Brain microvascular endothelial cell (primary cell): ENCODE results near the gene NLRP6.

Experiments
- DNase-seq: peaks from one replicate; pipeline ENCODE4 v3.0.0-alpha.2; 2020
- H3K27ac ChIP-seq: fragments of 250-450 bp; sonication (Bioruptor Pico); 2 replicates; pipeline ENCODE4 v1.5.1; 2020; ENCODE audit warnings: mild to moderate bottlenecking, moderate library complexity
- H3K27me3 ChIP-seq: fragments of 250-450 bp; sonication (Bioruptor Pico); replicated peaks from 2 replicates; pipeline ENCODE4 v1.5.1; 2020; ENCODE audit warnings: mild to moderate bottlenecking
- H3K36me3 ChIP-seq: fragments of 250-450 bp; sonication (Bioruptor Pico); replicated peaks from 2 replicates; pipeline ENCODE4 v1.5.1; 2020; ENCODE audit warnings: mild to moderate bottlenecking
- H3K4me3 ChIP-seq: 2 replicates; pipeline ENCODE4 v1.5.1; 2011; ENCODE audit warnings: low read depth, mild to moderate bottlenecking, control low read depth, low read length, moderate library complexity
- in situ Hi-C: cut with HindIII; loops from 2 replicates; pipeline ENCODE4 v1.10.0; 2017; ENCODE audit warnings: low sequenced_read_pairs, low pct_ligation_motif_present
- TF ChIP-seq, protein P1 (sequence below): IDR thresholded peaks from 2 replicates; pipeline ENCODE4 v1.5.1; 2011; ENCODE audit warnings: low read depth, mild to moderate bottlenecking, moderate library complexity, low read length, control low read depth, inconsistent platforms; ENCODE audit errors: missing control alignments

NLRP6 gene

DNA sequence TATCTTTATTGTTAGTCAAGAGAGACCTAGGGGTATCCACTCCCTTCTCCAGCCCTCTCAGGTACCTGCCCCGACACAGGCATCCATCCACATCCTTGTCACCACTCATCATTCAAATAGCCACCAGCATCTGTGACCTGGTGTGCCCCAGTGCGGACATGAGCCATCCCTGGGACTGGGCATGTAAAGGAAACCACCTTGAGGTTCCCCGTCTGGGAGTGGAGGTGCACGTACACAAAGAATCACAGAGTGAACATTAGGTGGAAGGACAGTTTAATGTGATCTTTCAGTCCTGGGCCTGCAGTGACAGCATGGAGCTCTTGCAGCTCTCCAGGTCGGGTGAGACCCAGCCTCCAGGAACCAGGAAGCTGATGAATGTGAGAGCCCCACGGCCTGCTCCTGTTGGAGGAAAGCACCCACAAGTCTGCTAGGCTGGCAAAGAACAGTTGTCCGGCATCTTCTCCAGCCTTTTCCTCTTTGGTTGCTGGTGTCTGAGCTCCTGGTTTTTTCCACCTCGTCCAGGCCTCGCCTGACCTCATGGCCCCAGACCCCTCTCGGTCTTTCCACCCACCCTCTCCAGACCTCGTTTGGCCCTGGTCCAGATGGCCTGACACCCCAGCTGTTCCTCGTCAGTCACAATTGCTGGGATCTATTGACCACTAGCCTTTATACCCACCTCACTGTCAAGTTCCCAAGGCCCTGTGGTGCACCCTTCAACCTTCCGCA lies 24.9 kb upstream of the NLRP6 start:
- TF ChIP-seq, protein P1, sequence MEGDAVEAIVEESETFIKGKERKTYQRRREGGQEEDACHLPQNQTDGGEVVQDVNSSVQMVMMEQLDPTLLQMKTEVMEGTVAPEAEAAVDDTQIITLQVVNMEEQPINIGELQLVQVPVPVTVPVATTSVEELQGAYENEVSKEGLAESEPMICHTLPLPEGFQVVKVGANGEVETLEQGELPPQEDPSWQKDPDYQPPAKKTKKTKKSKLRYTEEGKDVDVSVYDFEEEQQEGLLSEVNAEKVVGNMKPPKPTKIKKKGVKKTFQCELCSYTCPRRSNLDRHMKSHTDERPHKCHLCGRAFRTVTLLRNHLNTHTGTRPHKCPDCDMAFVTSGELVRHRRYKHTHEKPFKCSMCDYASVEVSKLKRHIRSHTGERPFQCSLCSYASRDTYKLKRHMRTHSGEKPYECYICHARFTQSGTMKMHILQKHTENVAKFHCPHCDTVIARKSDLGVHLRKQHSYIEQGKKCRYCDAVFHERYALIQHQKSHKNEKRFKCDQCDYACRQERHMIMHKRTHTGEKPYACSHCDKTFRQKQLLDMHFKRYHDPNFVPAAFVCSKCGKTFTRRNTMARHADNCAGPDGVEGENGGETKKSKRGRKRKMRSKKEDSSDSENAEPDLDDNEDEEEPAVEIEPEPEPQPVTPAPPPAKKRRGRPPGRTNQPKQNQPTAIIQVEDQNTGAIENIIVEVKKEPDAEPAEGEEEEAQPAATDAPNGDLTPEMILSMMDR, result no peak
- in situ Hi-C loops, result no loop called here
- H3K36me3 ChIP-seq, result peaks cover 50% of the 10 kb centered on the region
- no peak overlapping the region for H3K4me3 ChIP-seq
- no peak for DNase-seq
- H3K27ac ChIP-seq, result no peak overlapping the region
- H3K27me3 ChIP-seq, result no peaks in the 10 kb centered on the region

DNA sequence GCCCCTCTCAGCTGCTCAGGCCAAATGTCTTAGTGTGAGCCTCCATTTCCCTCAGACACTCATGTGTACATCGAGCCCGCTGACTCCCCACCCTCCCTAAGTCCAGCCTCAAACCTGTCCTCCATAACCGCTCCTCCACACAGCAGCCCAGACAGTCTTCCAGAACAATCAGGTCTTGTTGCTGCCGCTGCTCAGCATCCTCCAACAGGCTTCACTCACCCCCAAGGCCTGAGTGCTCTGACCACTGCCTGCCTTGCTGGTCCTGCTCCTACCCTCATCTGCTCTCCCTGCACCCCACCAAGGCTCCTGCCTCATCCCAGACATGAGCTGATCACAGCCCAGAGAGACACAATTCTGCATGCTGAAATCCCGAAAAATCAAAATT lies 24.3 kb upstream of the NLRP6 start:
- Histone ChIP-seq H3K36me3 (peaks cover 47% of the 10 kb centered on the region), H3K27ac (no peak overlapping the region), H3K4me3 (no peak overlapping the region), H3K27me3 (no peaks in the 10 kb centered on the region)
- in situ Hi-C loops, result no loop called here
- TF ChIP-seq, protein P1, result no peak
- DNase-seq, result no peak

DNA sequence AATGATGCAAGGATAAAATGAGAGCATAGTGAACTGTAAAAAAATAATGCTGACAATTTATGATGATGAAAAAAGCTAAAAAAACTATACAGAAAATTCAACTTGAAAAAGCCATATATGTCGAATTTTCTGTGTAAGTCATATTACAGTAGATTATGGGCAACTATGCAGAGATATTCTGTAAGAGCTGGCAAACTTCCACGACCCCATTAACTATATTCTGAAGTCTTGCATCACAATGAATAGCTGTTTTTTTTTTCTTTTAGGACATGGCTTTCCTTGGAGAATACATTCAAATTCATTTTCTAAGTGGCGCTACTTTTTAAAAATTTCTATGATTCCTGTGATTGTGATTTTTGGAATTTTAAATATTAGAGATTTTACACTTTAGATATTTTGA lies 23.0 kb upstream of the NLRP6 start:
- in situ Hi-C loops, result no loop called here
- Histone ChIP-seq H3K4me3 (no peak overlapping the region), H3K27ac (no peak overlapping the region), H3K27me3 (no peaks in the 10 kb centered on the region), H3K36me3 (peaks cover 36% of the 10 kb centered on the region)
- DNase-seq, result no peak
- TF ChIP-seq, protein P1, result no peak

DNA sequence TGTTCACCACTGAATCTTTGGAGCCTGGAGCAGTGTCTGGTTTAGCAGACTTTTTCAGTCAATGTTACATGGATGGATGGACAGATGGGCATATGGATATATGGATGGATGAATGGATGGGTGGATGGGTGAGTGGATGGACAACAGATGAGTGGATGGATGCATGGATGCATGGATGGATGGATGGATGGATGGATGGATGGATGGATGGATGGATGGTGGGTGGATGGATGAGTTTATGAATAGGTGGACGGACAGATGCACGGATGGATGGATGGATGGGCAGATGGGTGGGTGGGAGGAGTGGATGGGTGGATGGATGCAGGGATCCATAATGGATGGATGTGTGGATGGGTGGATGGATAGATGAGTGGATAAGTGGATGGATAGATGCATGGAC lies 22.4 kb upstream of the NLRP6 start:
- TF ChIP-seq, protein P1, result no peak
- Histone ChIP-seq H3K4me3 (no peak overlapping the region), H3K27ac (no peak overlapping the region), H3K27me3 (no peaks in the 10 kb centered on the region), H3K36me3 (peaks cover 30% of the 10 kb centered on the region)
- in situ Hi-C loops, result no loop called here
- no peak for DNase-seq

DNA sequence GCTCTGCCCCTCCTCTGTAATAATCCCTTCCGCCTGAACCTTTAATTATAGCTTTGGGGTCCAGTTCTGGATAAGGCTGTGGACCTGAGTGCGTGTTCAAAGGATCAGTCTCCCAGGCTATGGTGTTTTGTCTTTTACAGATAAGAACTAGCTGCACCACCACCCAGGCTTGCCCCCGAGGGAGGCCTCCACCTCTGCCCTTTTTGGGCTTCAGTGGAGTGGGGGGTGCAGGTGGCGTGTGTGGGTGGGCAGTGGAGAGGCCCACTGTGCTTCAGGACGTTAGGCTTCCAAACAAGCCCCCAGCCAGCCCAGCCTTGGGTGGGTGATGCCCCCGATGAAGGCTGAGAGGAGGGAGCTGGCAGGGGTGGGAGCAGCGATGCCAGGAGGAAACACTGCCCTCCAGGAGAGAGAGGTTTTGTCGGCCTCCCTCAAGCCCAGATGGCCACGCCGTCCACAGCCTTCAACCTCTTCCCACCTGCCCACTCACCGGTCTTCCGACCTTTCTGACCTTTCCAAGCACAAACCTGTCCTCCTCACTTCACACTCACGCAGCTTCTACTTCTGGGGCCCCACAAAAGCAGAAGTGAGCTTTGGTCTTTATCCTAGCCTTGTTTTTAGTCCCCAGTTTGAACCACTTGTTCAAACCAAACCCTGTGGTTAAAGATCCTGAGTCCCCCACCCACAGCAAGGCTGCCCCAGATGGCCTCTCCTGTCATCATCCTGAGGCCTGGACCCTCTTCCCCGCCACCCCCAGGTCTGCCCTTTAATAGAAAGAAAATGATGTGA lies 21.1 kb upstream of the NLRP6 start:
- no peak for DNase-seq
- Histone ChIP-seq H3K27me3 (no peaks in the 10 kb centered on the region), H3K36me3 (peaks cover 18% of the 10 kb centered on the region), H3K27ac (no peak overlapping the region), H3K4me3 (no peak overlapping the region)
- in situ Hi-C loops, result no loop called here
- TF ChIP-seq, protein P1, result no peak
